Measurements from ENCODE around the gene CLCN5. TPM values are rescaled to one million over a fixed set of nuclear protein-coding genes. Genes with fewer than 3 reads are reported as not detected.

The CLCN5 gene
- total and polyA plus RNA-seq, 2 experiments from 2014 or later, result 3.7 to 13.6 TPM

- DNase-seq (ENCODE audit: low spot score) (no peak), ATAC-seq (no peak)
- TF ChIP-seq ZNF114 (CRISPR knock-in tag; IDR thresholded peaks at IDR 0.05) (no peak), POLR2AphosphoS5 (IDR thresholded peaks at IDR 0.05; ENCODE audit: low read depth) (no peak), STAT1 (IDR thresholded peaks at IDR 0.05; ENCODE audit: unreplicated experiment) (no peak), EZH2phosphoT487 (IDR thresholded peaks at IDR 0.05; ENCODE audit: unreplicated experiment) (no peak), EZH2 (IDR thresholded peaks at IDR 0.05; ENCODE audit: low read depth, unreplicated experiment) (no peak), JUNB (IDR thresholded peaks at IDR 0.05; ENCODE audit: unreplicated experiment) (no peak), CREB1 (CRISPR knock-in tag; IDR thresholded peaks at IDR 0.05; ENCODE audit: low read depth) (no peak), ZNF331 (CRISPR knock-in tag; IDR thresholded peaks at IDR 0.05; ENCODE audit: low read depth) (no peak), NANOG (IDR thresholded peaks at IDR 0.05; ENCODE audit: borderline replicate concordance) (no peak), CTCF (conservative IDR thresholded peaks at IDR 0.05; ENCODE audit: low read depth in 2 of 2) (no peak)
- TF ChIP-seq, protein P1, sequence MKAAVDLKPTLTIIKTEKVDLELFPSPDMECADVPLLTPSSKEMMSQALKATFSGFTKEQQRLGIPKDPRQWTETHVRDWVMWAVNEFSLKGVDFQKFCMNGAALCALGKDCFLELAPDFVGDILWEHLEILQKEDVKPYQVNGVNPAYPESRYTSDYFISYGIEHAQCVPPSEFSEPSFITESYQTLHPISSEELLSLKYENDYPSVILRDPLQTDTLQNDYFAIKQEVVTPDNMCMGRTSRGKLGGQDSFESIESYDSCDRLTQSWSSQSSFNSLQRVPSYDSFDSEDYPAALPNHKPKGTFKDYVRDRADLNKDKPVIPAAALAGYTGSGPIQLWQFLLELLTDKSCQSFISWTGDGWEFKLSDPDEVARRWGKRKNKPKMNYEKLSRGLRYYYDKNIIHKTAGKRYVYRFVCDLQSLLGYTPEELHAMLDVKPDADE (IDR thresholded peaks at IDR 0.05), result no peak
- TF ChIP-seq, protein P2, sequence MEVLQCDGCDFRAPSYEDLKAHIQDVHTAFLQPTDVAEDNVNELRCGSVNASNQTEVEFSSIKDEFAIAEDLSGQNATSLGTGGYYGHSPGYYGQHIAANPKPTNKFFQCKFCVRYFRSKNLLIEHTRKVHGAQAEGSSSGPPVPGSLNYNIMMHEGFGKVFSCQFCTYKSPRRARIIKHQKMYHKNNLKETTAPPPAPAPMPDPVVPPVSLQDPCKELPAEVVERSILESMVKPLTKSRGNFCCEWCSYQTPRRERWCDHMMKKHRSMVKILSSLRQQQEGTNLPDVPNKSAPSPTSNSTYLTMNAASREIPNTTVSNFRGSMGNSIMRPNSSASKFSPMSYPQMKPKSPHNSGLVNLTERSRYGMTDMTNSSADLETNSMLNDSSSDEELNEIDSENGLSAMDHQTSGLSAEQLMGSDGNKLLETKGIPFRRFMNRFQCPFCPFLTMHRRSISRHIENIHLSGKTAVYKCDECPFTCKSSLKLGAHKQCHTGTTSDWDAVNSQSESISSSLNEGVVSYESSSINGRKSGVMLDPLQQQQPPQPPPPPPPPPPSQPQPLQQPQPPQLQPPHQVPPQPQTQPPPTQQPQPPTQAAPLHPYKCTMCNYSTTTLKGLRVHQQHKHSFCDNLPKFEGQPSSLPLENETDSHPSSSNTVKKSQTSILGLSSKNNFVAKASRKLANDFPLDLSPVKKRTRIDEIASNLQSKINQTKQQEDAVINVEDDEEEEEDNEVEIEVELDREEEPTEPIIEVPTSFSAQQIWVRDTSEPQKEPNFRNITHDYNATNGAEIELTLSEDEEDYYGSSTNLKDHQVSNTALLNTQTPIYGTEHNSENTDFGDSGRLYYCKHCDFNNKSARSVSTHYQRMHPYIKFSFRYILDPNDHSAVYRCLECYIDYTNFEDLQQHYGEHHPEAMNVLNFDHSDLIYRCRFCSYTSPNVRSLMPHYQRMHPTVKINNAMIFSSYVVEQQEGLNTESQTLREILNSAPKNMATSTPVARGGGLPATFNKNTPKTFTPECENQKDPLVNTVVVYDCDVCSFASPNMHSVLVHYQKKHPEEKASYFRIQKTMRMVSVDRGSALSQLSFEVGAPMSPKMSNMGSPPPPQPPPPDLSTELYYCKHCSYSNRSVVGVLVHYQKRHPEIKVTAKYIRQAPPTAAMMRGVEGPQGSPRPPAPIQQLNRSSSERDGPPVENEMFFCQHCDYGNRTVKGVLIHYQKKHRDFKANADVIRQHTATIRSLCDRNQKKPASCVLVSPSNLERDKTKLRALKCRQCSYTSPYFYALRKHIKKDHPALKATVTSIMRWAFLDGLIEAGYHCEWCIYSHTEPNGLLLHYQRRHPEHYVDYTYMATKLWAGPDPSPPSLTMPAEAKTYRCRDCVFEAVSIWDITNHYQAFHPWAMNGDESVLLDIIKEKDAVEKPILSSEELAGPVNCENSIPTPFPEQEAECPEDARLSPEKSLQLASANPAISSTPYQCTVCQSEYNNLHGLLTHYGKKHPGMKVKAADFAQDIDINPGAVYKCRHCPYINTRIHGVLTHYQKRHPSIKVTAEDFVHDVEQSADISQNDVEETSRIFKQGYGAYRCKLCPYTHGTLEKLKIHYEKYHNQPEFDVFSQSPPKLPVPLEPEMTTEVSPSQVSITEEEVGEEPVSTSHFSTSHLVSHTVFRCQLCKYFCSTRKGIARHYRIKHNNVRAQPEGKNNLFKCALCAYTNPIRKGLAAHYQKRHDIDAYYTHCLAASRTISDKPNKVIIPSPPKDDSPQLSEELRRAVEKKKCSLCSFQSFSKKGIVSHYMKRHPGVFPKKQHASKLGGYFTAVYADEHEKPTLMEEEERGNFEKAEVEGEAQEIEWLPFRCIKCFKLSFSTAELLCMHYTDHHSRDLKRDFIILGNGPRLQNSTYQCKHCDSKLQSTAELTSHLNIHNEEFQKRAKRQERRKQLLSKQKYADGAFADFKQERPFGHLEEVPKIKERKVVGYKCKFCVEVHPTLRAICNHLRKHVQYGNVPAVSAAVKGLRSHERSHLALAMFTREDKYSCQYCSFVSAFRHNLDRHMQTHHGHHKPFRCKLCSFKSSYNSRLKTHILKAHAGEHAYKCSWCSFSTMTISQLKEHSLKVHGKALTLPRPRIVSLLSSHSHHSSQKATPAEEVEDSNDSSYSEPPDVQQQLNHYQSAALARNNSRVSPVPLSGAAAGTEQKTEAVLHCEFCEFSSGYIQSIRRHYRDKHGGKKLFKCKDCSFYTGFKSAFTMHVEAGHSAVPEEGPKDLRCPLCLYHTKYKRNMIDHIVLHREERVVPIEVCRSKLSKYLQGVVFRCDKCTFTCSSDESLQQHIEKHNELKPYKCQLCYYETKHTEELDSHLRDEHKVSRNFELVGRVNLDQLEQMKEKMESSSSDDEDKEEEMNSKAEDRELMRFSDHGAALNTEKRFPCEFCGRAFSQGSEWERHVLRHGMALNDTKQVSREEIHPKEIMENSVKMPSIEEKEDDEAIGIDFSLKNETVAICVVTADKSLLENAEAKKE (CRISPR knock-in tag; IDR thresholded peaks at IDR 0.05), result no peak
- TF ChIP-seq, protein P3, sequence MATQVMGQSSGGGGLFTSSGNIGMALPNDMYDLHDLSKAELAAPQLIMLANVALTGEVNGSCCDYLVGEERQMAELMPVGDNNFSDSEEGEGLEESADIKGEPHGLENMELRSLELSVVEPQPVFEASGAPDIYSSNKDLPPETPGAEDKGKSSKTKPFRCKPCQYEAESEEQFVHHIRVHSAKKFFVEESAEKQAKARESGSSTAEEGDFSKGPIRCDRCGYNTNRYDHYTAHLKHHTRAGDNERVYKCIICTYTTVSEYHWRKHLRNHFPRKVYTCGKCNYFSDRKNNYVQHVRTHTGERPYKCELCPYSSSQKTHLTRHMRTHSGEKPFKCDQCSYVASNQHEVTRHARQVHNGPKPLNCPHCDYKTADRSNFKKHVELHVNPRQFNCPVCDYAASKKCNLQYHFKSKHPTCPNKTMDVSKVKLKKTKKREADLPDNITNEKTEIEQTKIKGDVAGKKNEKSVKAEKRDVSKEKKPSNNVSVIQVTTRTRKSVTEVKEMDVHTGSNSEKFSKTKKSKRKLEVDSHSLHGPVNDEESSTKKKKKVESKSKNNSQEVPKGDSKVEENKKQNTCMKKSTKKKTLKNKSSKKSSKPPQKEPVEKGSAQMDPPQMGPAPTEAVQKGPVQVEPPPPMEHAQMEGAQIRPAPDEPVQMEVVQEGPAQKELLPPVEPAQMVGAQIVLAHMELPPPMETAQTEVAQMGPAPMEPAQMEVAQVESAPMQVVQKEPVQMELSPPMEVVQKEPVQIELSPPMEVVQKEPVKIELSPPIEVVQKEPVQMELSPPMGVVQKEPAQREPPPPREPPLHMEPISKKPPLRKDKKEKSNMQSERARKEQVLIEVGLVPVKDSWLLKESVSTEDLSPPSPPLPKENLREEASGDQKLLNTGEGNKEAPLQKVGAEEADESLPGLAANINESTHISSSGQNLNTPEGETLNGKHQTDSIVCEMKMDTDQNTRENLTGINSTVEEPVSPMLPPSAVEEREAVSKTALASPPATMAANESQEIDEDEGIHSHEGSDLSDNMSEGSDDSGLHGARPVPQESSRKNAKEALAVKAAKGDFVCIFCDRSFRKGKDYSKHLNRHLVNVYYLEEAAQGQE (IDR thresholded peaks at IDR 0.05; ENCODE audit: unreplicated experiment), result no peak
- Mint-ChIP-seq H3K9me3 (no peaks in the 10 kb centered on the region), H3K4me1 (no peaks in the 10 kb centered on the region), H3K4me3 (no peak overlapping the region), H3K36me3 (ENCODE audit: low read depth) (no peaks in the 10 kb centered on the region), H3K27me3 (ENCODE audit: insufficient read depth, low read depth, poor library complexity) (no peaks in the 10 kb centered on the region), H3K27ac (no peak overlapping the region)
- H3K4me2 ChIP-seq, result no peak overlapping the region
- H3F3A ChIP-seq (replicated peaks; ENCODE audit: low read depth), result no peaks in the 10 kb centered on the region
- H3K4me1 ChIP-seq (ENCODE audit: insufficient read depth), result no peaks in the 10 kb centered on the region
- no peak overlapping the region for H3K4me3 ChIP-seq
- no peaks in the 10 kb centered on the region for H3K79me2 ChIP-seq (replicated peaks; ENCODE audit: insufficient read depth)
- H2AFZ ChIP-seq, result no peak overlapping the region
- no peaks in the 10 kb centered on the region for H3K9me2 ChIP-seq (ENCODE audit: insufficient read depth)
- no peak overlapping the region for H3K27ac ChIP-seq (ENCODE audit: low read depth)
- H3K36me3 ChIP-seq (ENCODE audit: insufficient read depth), result no peaks in the 10 kb centered on the region
- H4K20me1 ChIP-seq (replicated peaks; ENCODE audit: insufficient read depth), result no peaks in the 10 kb centered on the region
- H3K27me3 ChIP-seq (ENCODE audit: insufficient read depth), result no peaks in the 10 kb centered on the region
These were observed 12.3 kb downstream of the CLCN5 start for GRCh38 chrX:49934729-49935128.
